Effector memory CD4-positive, alpha-beta T cell (primary cell): ENCODE results near the gene APOL5.

Experiments used
- DNase-seq, 3 donors: peaks; one replicate each; pipeline ENCODE4 v3.0.0-alpha.2; 2020
- H3K27ac ChIP-seq: 2 replicates; pipeline ENCODE4 v1.7.0; 2013; ENCODE audit warnings: mild to moderate bottlenecking, low read length, moderate library complexity; ENCODE audit not compliant: insufficient read depth, poor library complexity, severe bottlenecking
- H3K27me3 ChIP-seq: replicated peaks from 2 replicates; pipeline ENCODE4 v1.7.0; 2013; ENCODE audit warnings: mild to moderate bottlenecking, low read length; ENCODE audit not compliant: insufficient read depth, control insufficient read depth, poor library complexity, severe bottlenecking
- H3K36me3 ChIP-seq: 2 replicates; pipeline ENCODE4 v1.7.0; 2013; ENCODE audit warnings: mild to moderate bottlenecking, low read length, moderate library complexity; ENCODE audit not compliant: control insufficient read depth, insufficient read depth
- H3K4me1 ChIP-seq: 2 replicates; pipeline ENCODE4 v1.7.0; 2013; ENCODE audit warnings: low read length, mild to moderate bottlenecking; ENCODE audit not compliant: control insufficient read depth, insufficient read depth, poor library complexity, severe bottlenecking
- H3K4me3 ChIP-seq: 2 replicates; pipeline ENCODE4 v1.7.0; 2013; ENCODE audit warnings: low read length, low read depth, mild to moderate bottlenecking; ENCODE audit not compliant: insufficient read depth, poor library complexity, severe bottlenecking
- H3K9me3 ChIP-seq: 2 replicates; pipeline ENCODE4 v1.7.0; 2013; ENCODE audit warnings: mild to moderate bottlenecking, low read length, moderate library complexity; ENCODE audit not compliant: control insufficient read depth

APOL5 gene

DNA sequence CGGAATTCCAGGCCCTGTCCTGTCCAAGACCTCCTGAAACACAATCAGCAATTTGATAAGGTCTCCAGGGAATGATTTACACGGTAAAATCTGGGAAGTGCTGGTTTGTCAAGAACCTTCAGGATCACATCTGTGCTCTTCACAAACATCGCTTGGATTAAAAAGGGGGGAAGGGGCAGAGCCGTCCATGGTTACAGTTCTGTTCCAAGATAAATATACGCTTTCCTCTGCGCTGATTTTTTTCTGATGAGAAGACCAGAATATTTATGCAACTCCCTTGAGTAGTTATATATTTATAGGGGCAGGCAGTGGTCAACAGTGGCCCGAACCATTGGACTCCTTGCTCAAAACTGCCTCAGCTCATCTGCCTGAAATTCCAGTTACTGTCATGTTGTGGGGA lies 9.2 kb upstream of the APOL5 start:
- Histone ChIP-seq H3K9me3 (no peaks in the 10 kb centered on the region), H3K36me3 (no peaks in the 10 kb centered on the region), H3K27me3 (no peaks in the 10 kb centered on the region), H3K27ac (no peak overlapping the region), H3K4me3 (no peak overlapping the region), H3K4me1 (no peaks in the 10 kb centered on the region)
- DNase-seq, result no peak

DNA sequence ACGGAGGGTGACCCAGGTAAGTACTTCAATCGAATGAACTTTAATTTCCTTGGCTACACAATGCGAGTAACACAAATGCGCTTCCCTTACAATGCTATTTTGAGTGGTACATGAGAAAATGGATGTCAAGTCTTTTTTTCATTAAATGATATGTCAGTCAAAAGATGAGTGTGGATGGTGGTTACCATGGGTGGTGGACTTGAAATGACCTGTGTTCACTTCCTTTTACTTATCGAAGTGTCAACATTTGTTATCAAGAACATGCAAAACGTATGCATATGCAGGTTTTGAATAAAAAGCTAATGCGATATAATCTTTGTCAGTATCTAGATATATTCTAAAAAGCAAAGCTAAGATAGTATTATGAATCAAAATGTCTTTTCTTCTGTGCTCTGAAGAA lies 8.8 kb upstream of the APOL5 start:
- no peaks in the 10 kb centered on the region for H3K36me3 ChIP-seq
- no peak overlapping the region for H3K27ac ChIP-seq
- H3K9me3 ChIP-seq, result no peaks in the 10 kb centered on the region
- no peak overlapping the region for H3K4me3 ChIP-seq
- DNase-seq, result no peak
- H3K27me3 ChIP-seq, result no peaks in the 10 kb centered on the region
- H3K4me1 ChIP-seq, result no peaks in the 10 kb centered on the region

DNA sequence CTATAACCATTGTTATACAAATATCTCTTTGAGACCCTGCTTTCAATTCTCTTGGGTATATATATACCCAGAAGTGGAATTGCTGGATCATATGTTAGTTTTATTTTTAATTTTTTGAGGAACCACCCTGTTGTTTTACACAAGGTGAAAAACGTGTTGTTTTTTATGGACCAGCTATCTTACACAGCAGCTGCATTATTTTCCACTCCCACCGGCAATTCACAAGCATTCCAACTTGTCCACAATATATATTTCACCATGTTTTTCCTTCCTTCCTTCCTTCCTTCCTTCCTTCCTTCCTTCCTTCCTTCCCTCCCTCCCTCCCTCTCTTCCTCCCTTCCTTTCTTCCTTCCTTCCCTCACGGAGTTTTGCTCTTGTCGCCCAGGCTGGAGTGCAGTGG lies 6.3 kb upstream of the APOL5 start:
- H3K36me3 ChIP-seq, result no peaks in the 10 kb centered on the region

DNA sequence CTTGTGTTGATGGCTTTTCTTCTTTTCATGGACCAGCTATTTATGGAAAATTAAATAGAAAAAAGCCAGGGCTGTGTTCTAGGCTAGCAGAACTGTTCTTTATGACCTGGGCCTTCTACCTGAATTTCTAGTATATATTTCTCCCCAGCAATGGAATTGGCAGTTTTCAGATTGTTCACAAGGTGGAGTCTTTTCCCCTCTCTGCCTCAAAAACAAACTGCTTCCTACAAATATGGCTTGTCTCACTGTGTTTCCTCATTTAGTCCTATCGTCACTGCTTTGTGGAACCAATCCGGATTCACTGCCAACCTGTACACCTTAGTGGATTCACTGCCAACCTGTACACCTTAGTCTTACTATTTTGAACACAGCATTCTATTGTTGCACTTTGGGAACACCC lies 5.0 kb upstream of the APOL5 start:
- no peak overlapping the region for H3K4me3 ChIP-seq
- H3K4me1 ChIP-seq, result no peaks in the 10 kb centered on the region
- no peaks in the 10 kb centered on the region for H3K9me3 ChIP-seq
- no peaks in the 10 kb centered on the region for H3K27me3 ChIP-seq
- no peak for DNase-seq
- no peak overlapping the region for H3K27ac ChIP-seq
- H3K36me3 ChIP-seq, result no peaks in the 10 kb centered on the region

More for the DNA sequence above, 6.3 kb upstream of the APOL5 start:
- H3K4me3 ChIP-seq, result no peak overlapping the region
- H3K9me3 ChIP-seq, result no peaks in the 10 kb centered on the region
- H3K27me3 ChIP-seq, result no peaks in the 10 kb centered on the region
- DNase-seq, result no peak
- H3K27ac ChIP-seq, result no peak overlapping the region
- H3K4me1 ChIP-seq, result no peaks in the 10 kb centered on the region

DNA sequence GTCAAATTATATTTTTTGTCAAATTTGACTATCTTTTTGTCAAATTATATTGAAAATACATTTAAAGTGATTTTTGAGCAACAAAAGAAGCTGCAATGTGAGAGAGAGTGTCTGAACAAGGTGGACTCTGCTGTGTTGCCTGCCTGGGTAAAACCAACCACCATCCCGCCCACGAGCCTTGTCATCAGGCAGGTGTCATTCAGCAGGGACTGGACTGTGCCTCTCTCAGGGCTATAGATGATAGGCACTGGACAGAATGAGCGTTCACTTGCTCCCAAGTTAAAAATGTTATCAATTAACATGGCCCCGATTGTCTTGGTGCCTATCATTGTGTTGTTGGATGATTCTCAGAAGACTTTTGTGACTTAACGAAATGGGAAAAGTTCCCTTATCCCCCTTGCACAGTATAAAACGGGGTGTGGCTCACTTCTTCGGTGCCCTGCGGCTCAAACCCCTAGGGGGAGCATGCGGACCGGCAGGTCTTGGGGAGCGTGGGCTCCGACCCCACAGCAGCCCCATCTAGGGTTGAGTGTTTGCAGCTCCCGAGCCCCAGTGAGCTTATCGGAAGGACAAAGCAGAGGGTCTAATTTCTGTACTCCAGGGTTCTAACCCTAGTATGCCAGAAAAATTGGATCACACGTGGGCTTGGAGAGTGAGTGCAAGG lies 1.7 kb downstream of the APOL5 start:
- Histone ChIP-seq H3K27me3 (no peaks in the 10 kb centered on the region), H3K27ac (no peak overlapping the region), H3K4me3 (no peak overlapping the region), H3K9me3 (no peaks in the 10 kb centered on the region), H3K36me3 (no peaks in the 10 kb centered on the region), H3K4me1 (no peaks in the 10 kb centered on the region)
- no peak for DNase-seq

DNA sequence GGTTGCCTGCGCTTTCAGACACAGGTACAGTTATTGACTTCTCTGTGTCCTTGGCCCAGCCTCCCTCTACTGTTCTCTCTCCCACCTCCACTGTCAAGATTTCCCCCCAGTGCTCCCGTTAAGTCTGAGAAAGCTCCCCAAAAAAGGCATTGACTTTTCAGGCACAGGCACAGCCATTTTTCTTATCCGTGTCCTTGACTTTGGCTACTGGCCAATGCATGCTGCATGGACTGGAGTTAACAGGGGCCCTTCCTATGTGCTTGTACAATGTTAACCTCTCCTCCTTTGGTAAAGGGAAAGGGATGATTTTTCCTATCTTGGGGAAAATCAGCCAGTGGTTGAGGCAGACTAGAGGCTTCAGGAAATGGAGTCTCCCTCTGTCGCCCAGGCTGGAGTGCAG lies 4.3 kb downstream of the APOL5 start:
- H3K27ac ChIP-seq, result no peak overlapping the region
- no peak overlapping the region for H3K4me3 ChIP-seq
- no peaks in the 10 kb centered on the region for H3K36me3 ChIP-seq
- H3K27me3 ChIP-seq, result no peaks in the 10 kb centered on the region
- no peaks in the 10 kb centered on the region for H3K9me3 ChIP-seq
- no peaks in the 10 kb centered on the region for H3K4me1 ChIP-seq
- DNase-seq, result no peak

DNA sequence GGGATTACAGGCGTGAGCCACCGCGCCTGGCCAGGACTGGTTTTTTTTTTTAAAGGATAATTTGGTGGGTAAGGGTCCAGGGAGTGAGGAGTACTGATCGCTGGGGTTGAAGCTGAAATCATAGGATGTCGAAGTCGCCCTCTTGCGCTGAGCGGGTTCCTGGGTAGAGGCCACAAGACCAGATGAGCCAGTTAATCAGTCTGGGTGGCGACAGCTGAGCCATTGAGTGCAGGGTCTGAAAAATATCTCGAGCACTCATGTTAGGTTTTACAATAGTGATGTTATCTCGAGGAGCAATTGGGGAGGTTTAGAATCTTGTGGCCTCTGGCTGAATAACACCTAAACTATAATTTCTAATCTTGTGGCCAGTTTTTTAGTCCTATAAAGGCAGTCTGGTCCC lies 7.8 kb downstream of the APOL5 start:
- DNase-seq, result no peak
- Histone ChIP-seq H3K27ac (no peak overlapping the region), H3K36me3 (no peaks in the 10 kb centered on the region), H3K4me1 (no peaks in the 10 kb centered on the region), H3K4me3 (no peak overlapping the region), H3K9me3 (no peaks in the 10 kb centered on the region), H3K27me3 (no peaks in the 10 kb centered on the region)

DNA sequence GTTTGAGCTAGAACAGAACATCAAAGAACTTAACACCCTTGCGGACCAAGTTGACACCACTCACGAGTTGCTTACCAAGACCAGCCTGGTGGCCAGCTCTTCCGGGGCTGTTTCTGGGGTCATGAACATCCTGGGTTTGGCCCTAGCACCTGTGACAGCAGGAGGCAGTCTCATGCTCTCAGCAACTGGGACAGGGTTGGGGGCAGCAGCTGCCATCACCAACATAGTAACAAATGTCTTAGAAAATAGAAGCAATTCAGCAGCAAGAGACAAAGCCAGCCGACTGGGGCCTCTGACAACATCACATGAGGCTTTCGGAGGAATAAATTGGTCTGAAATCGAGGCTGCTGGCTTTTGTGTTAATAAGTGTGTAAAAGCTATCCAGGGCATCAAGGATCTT lies 8.7 kb downstream of the APOL5 start:
- no peak for DNase-seq
- H3K36me3 ChIP-seq, result no peaks in the 10 kb centered on the region
- H3K27ac ChIP-seq, result no peak overlapping the region
- no peak overlapping the region for H3K4me3 ChIP-seq
- no peaks in the 10 kb centered on the region for H3K4me1 ChIP-seq
- no peaks in the 10 kb centered on the region for H3K27me3 ChIP-seq
- no peaks in the 10 kb centered on the region for H3K9me3 ChIP-seq

DNA sequence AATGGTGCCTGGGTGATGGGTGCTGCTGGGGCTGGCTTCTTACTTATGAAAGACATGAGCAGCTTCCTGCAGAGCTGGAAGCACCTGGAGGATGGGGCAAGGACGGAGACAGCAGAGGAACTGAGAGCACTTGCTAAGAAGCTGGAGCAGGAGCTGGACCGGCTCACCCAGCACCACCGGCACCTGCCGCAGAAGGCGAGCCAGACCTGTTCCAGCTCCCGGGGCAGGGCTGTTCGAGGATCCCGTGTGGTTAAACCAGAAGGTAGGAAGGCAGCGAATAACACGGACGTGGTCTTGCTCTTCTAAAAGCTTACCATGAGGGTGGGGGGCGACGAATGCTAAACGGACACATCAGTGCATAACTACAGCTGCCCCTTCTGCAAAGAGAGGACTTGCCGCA lies 9.3 kb downstream of the APOL5 start:
- DNase-seq, result no peak
- H3K36me3 ChIP-seq, result no peaks in the 10 kb centered on the region
- H3K27me3 ChIP-seq, result no peaks in the 10 kb centered on the region
- no peaks in the 10 kb centered on the region for H3K4me1 ChIP-seq
- no peaks in the 10 kb centered on the region for H3K9me3 ChIP-seq
- H3K27ac ChIP-seq, result no peak overlapping the region
- H3K4me3 ChIP-seq, result no peak overlapping the region

DNA sequence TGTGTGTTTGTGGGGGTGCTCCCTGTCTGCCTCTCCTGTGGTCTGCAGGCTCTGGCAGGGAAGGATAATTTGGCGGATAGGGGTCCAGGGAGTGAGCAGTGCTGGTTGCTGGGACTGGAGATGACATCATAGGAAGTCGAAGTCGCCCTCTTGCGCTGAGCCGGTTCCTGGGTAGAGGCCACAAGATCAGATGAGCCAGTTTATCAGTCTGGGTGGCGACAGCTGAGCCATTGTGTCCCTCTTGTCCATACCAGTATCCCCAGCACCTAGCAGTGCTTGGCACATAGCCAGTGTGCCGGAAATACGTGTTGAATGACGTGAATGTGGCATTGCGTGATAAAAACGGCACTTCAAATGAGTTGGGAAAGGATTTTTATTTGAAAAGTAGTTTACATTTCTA lies 9.8 kb downstream of the APOL5 start:
- H3K36me3 ChIP-seq, result no peaks in the 10 kb centered on the region
- no peak overlapping the region for H3K27ac ChIP-seq
- H3K4me3 ChIP-seq, result no peak overlapping the region
- no peaks in the 10 kb centered on the region for H3K27me3 ChIP-seq
- no peaks in the 10 kb centered on the region for H3K4me1 ChIP-seq
- H3K9me3 ChIP-seq, result no peaks in the 10 kb centered on the region
- DNase-seq, result no peak
